Stimulated activated CD4-positive, alpha-beta T cell treated with anti-CD3 and anti-CD28 coated beads, Interleukin-15, amount 100 ng/mL, for 48 hours (primary cell): ENCODE results near the gene FGD5.

Experiments
- DNase-seq, 2 donors: peaks; one replicate each; pipeline ENCODE4 v3.0.0-alpha.2; 2020; ENCODE audit warnings: low read depth in 2 of 2

FGD5 gene

DNA sequence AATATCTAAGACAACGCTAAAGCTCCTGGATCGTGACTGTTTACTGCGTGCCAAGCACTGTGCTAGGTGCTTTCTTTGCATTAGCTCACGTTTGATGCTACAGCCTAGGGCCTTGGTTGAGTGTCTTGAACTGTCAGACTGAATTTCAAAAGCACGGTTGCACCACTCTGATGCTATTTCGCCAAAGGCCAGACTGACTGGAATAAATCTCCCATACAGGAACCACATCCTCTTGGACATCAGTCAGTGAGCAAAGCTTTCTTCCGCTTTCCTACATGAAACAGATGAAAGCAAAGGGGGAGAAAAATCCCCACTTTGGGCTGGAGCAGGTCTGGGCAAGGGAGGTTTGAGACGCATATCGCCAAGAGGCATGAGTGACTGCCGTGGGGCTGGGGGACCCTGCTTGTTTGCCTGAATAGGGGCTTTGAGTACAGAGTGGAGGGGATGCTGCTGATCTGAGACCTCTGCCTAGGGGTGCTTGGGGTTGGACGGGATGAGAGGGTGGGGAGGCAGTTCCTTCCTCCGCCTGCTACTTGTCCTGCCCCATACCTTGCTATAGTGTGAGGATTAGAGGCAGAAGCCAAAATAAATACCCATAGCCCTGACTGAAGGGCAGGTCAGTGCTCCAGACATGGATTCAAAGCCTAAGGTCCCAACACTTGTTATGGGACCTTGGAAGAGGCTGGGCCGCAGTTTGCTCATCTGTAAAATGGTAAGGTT lies 5.3 kb downstream of the FGD5 start:
- DNase-seq, result no peak

DNA sequence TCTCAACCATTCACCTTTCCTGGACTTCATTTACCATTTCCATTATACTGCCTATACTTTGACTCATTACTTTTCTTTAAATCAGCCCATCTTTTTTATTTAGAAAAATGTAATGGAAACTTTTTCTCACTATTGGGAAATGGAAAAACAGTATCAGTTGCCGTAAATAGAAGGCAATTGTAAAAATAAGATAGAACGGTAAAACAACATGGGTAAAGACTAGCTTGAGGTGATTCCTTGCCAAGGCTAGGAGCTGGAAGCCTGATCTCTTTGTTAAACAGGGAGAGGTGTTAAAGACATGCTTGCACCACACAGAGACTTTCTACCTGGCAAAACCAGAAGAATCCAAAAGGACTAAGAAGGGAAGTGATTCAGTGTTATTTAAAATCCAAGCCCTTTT lies 5.9 kb downstream of the FGD5 start:
- DNase-seq, result no peak

DNA sequence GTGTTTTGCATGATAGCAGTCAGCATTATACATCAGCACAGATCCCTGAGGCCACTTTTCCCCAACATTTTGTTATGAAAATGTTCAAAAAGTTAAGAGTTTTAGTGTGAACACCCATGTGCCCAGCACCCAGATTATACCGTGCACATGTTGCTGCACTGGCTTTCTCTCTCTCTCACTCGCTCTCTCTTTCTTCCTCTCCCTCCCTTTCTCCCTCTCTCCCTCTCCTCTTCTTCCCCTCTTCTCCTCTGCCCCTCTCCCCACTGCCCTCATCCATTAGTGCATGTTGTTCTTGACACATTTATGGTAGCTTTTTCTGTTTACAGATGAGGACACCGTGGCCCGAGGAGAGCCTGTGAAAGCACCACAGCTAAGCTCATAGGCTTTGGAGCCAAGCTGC lies 7.3 kb downstream of the FGD5 start:
- DNase-seq, result no peak

DNA sequence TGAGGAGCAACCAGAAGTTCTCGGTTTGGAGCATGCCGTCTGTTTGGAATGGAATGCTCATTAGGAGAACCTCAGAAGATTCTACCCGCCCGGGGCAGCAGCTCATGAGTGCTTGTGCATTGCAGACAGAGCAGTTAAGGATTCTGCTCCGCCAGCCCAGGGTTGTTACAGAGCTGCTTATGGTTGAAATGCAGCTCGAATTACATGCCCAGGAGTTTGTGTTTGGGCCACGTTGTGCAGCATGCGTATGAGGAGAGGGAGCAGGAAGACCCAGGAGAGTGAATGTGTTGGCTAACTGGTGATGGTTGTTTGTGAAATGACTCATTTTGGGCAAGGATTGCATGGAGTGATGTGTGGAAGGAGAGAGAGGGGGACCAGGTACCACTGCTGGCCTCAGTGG lies 9.0 kb downstream of the FGD5 start:
- DNase-seq, result no peak

DNA sequence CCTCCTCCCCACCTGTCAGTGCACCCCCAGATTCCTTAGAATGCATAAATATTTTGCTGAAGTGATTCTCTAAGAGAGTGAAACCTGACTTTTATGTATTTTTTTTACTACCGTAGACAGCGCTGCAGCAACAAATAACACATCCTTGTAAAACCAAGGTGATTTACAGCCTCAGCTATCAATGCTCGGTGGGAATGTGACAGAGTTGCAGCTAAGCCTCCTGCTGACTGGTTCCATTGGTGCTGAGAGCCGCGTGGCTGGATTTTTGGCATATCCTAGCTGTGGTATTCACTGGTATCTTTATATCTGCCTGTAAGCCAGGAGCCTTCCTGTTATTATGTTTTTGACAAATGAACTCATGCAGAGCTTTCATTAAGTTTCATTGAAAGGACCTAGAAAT lies 11.0 kb downstream of the FGD5 start:
- no peak for DNase-seq

DNA sequence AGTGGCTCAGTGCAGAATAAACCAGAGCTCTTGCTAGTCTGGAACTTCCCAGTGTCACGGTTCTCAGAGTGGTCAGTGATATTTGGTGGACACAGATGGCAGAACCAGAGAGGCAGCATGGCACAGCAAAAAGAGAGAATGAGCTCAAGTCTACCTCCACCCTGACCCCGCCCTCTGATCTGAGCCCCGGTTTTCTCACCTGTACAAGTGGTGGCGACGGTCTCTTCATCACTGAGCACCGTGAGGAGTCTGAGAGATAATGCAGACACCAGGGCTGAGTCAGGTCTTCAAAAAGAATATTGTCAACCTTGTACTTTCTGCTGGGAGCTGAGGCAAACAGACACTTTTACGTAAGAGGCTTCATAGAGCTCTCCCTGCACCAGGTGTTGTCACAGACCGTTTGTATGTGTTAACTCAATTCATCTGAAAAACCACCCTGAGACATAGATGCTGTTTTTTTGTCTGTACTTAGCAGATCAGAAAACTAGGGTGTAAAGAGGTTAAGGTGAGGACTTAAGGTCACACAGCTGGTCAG lies 13.2 kb downstream of the FGD5 start:
- DNase-seq, result no peak

DNA sequence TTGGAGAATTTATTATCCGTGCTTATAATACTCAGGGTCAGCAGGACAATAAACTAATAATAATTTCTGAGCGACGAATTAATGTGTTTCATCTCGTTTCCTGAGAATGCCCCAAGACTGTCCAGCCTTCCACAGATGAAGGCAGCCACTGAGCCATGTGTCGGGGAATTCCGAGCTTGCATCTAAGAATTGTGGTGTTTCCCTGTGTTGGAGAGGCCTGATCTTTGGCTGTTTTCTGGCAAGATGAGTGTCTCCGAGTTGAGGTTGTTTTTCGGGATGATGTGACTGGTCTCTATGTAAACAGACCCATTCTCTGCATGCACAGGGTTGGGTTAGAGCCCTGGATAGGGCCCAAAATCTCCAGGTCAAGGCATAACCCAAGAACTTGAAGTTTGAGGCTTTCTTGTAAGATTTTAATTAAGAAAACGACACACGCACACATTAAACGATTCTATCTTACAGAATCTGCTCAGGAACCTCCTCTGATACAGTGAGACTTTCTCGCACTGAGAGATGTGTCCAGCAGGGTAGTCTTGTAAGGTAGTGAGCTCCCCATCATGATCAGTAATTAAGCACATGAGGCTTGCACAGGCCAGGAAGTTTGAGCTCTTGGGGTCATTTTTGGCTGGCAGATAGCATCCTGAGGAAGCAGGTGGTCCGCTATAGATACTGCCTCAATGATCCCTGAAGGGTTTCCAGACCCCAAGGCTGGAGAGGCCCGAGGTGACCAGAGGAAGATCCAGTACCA lies 14.4 kb downstream of the FGD5 start:
- no peak for DNase-seq

DNA sequence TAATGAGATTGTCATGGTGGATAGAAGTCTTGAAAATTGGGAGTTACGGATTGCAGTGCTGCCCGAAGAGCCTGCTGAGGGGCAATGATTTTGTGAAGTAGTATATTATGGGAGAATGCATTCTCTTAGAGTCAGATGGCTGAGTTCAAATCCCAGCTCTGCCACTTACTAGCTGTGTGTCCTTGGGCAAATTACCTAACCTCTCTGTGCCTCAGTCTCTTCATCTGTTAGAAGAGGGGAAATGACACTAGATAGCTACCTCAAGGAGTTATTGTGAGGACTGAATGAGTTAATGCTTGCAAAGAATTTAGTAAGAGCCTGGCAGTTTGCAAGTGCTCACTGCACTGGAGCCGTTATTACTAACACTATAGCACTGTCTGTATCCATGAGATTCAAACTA lies 15.4 kb downstream of the FGD5 start:
- DNase-seq, result no peak

DNA sequence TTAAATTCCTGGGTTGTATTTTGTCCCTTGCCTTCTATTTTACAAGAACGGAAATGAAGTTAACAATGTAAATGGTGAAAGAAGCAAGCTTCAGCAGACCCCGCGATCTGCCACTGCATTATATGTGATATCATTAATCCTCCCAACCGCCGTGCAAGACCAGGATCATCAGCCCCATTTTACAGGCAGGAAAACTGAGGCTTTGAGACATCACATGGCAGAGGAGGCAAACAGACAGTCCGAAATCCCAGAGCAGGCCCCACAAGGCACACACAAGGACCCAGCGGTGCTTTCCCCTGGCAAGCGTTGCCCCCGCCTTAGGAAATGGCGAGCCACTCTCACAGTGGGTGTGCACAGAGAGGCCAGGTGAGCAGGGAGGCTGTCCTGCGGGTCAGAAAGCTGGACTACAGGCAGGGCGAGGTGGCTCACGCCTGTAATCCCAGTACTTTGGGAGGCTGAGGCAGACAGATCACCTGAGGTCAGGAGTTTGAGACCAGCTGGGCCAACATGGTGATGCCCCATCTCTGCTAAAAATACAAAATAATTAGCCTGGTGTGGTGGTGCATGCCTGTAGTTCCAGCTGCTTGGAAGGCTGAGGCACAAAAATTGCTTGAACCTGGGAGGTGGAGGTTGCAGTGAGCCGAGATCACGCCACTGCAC lies 16.2 kb downstream of the FGD5 start:
- no peak for DNase-seq

DNA sequence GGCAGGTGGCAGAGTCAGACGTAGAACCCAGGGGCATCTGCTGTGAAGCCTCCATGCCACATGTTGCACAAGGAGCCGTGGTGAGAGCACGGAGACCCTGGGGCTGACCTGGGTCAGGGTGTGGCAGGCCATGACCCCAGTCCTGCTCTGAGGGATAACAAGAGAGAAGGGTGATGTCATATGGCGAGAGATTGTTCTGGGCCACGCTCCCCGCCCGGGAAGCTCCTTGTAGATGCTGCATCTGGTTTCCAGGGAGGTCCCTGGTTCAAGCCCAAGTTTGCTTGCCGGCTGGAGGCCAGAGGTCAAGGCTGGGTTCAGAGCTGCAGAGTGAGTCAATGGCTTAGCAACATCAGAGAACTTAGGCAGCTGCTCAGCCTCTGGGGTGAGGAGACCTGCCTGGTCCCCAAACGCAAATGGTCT lies 17.3 kb downstream of the FGD5 start:
- no peak for DNase-seq

DNA sequence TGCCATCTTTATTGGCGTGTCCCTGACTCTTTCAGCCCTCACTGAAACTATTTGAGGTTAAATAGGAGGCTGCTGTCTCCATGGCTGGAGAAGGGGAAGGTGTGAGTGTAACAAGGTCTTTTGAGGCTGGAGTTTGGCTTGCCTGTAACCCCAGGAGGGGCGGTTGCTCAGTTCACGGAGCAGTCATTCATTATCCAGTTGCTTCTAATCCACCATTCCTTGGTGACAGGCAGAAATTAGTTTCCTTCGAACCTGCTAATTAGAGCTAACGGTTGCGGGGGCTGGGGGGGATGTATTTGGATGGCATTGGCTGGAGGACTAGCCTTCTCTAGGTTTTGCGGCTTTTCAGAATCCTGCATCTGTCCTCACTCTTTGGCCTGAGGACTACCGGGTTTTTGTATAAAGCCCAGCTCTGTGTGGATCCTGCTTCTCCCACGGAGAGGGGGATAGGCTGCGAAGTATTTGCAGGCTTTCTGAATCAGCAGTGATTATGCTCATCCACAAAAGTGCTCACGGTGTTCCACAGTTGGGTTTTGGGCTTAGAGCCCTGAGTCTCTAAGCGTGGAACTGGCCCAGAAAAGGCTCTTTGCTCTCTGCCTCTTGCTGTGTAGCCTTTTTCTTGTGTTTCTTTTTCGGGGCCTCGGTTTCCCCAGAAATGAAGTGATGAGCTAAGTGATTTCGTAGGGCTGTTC lies 18.6 kb downstream of the FGD5 start:
- DNase-seq, result no peak

DNA sequence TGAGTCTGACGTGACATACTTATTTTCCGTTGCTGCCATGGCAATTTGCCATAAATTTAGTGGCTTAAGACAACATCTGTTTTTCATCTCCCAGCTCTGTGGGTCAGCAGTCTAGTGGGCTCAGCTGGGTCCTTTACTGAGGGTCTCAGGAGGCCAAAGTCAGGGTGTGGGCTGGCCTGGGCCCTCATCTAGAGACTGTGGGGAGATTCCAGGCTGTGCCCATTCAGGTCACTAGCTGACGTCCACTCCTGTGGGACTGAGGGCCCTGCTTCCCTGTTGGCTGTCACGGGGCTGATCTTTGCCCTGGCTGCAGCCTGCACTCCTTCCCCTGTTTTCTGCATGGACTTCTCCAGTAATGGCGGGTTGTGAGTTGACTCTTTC lies 19.1 kb downstream of the FGD5 start:
- DNase-seq, result no peak

DNA sequence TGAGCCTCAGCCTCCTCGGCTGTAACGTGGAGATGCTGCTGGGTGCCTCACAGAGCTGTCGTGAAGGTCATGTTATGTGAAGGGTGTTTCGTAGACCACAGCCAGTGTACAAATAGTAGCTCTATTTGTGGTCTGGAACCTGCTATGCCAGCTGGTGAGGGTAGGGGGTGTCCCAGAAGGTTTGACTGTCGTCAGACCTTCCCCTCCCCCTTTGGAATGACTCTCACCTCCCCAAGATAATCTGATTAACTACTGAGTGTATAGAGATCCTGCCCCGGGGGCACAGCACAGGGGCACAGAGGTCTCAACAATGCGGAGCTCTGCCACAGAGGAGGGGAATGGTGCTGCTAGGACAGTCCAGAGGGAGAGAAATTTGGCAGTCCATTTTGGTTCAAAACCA lies 20.5 kb downstream of the FGD5 start:
- no peak for DNase-seq

DNA sequence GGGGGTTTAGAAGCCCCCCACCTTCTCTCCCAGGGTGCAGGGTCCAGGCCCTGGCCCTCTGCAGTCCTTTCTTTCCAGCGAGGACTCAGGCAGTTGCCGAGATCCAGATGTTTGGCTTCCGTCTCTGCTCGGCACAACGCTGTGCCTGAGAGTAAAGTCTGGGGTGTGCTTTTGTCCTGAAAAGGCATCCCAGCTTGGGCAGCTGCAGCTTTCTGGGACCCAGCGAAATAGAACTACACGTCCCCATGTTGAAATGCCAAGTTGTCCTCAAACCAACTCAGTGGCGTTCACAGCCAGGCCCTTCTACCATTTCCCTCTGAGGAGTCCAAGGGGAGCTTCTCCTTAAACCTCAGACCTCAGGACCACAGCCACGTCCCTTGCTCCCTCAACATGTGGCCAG lies 23.1 kb downstream of the FGD5 start:
- DNase-seq, result no peak

DNA sequence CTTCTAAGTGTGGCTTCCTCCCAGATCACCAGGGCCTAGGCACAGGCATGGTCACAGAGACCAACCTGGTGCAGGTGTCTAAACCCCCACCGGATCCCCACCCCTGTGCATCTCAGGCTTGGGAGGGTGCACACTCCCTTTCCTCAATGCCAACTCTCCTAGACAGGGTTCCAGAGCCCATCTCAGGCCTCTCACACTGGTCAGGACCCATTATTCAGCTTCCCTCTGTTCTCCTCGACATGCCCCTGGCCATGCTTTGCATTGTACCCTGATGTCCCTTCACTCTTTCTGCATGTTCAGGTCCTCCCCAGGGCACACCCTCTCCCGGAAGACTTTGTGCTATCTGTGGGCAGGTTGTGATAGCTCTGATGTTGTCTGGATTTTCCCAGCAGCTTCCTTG lies 23.5 kb downstream of the FGD5 start:
- no peak for DNase-seq

DNA sequence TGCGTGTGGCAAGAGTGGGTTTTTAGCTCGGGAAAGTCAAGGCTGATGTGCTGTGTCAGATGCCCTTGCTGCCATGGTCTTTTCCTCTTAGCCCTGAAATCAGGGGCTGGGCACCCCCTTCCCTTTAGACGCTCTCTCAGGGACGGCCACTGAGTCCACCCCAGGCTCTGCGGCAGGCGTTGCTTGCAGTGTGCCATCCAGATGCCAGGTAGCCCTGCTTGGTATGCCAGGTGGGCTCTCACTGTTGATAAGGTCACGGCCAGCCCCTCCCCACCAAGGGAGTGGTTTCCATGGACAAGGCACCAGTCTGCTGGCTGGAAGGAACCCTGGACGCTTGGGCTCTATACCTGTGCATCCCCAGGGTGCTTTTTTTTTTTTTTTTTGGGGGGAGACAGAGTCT lies 24.6 kb downstream of the FGD5 start:
- no peak for DNase-seq

DNA sequence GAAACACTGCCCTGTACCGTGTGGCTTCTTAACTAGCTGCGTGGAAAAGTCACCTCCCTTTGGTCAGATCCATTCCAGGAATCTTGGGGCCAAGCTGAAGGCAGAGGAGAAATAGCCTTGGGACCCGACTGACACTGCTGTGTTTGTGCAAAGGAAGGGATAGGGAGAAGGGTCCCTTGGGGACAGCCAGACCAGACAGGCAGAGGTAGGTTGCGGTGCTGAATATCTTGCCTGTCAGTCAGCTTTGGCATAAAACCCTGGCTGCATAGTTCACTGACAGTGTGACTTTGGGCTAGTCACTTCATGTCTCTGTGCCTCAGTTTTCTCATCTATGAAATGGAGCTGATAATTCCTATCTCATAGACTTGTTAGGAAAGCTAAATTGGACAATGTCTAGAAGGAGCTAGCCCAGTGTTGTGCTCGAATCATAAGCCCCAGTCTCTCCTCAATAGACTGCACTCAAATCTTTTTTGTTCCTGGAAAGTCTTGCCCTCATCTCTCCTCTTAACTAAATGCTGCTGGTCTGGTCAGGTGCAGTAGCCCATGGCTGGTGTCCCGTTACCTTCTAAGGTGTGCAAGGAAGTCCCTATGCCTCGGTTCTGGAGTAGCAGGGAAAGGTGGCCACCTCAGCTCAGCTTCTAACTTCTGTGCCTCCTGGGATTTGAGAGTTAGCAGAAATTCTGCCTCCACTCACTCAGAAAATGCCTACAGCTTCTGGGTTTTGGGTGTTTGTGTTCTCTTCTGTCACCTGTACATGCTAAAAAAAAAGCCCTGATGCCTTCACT lies 25.8 kb downstream of the FGD5 start:
- no peak for DNase-seq

DNA sequence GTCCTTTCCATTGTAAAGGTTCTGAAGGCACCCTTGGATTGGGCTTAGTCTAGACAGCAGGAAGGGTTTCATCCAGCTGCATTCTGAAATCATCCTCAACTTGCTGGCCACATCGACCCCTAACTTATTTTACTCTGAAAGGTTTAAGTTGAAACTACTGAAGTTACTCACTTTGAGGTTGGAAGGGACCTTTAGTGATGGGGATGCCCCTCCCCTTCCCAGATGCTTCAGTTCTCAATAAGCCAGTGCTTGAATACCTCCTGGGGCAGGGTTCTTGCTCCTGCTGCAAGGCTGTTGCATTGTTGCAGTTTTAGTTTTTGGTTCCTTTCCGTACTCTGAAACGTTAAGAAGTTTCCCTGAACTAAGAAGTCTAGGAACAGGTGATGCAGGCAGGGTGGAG lies 26.4 kb downstream of the FGD5 start:
- no peak for DNase-seq

DNA sequence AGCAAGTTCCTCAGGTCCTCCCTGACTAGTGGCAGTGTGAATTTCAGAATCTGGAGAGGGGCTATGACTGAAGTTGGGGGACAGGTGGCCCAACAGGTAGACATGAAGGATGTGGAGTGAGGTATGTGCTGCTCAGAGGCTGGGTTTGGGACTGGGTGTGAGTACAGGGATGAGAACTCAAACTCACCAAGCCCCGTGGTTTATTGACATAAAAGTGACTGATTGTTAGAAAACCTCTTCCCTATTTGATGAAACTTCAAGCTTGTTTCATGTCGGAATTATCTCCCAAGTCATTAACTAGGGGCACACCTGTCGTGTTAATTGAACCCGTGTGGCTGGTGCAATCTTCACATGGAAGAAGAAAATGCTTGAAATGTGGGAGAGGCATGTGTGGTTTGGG lies 27.1 kb downstream of the FGD5 start:
- no peak for DNase-seq

DNA sequence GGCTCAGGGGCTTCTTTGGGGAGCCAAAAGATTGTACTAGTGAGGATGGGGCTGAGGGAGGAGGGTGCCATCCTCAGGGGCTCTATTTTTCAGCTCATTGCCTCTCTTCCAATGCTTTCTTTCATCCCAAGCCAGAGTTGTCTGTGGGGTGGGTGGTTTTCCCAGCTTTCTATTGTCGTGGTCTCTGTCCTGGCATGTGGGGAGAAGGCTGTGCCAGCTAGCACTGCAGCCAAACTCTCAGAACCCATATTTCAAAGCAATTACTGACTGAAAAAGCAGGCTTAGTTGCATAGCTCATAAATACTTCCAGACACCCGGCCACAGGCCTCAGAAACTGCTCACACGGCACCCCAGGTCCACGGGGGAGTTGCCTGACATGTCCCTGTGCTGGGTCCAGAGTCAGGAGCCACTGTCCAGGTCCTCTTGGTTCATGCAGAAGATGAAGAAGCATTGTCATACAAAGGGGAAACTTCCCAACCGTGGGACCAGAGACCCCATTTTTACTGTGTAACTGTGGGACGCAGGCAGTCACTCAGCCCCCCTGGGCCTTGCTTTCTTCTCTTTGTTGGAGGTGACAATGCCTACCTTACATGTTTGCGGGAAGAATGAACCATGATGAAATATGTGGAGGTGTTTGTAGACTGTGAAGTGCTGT lies 27.6 kb downstream of the FGD5 start:
- DNase-seq, result no peak
